Lung (tissue), 12 donors: ENCODE results near the gene NOP9. TPM values are rescaled to one million over a fixed set of nuclear protein-coding genes. Genes with fewer than 3 reads are reported as not detected.

Source experiments
- ATAC-seq: fragments of 200-7000 bp; cut with Tn5 transposase; one replicate; pipeline ENCODE4 v1.9.1; 2020; ENCODE audit warnings: moderate number of reproducible peaks; ENCODE audit not compliant: insufficient read depth, low FRiP score
- DNase-seq, 3 donors: peaks; one replicate each; pipeline ENCODE4 v3.0.0-alpha.2; 2013 to 2017
- H3K27ac ChIP-seq, 2 donors: one replicate each; pipeline ENCODE4 v1.5.1; 2013; ENCODE audit warnings: mild to moderate bottlenecking in 2 of 2, moderate library complexity in 2 of 2, control low read depth in 1 of 2, inconsistent platforms in 1 of 2, low read depth in 1 of 2, low read length in 1 of 2
- H3K27me3 ChIP-seq, 3 donors: one replicate each; pipeline ENCODE4 v1.5.1; 2013; ENCODE audit warnings: low read length in 2 of 3; ENCODE audit not compliant: control insufficient read depth in 3 of 3, insufficient read depth in 3 of 3
- H3K36me3 ChIP-seq, 4 donors: one replicate each; pipeline ENCODE4 v1.5.1; 2013; ENCODE audit warnings: low read length in 4 of 4, mild to moderate bottlenecking in 1 of 4, moderate library complexity in 1 of 4; ENCODE audit not compliant: control insufficient read depth in 4 of 4, insufficient read depth in 4 of 4
- H3K4me1 ChIP-seq, 5 donors: one replicate each; pipeline ENCODE4 v1.5.1; 2013; ENCODE audit warnings: low read length in 5 of 5, mild to moderate bottlenecking in 2 of 5, moderate library complexity in 1 of 5; ENCODE audit not compliant: control insufficient read depth in 5 of 5, insufficient read depth in 5 of 5
- H3K4me3 ChIP-seq: one replicate; pipeline ENCODE4 v1.5.1; 2013; ENCODE audit warnings: mild to moderate bottlenecking, control low read depth, moderate library complexity
- H3K9ac ChIP-seq, 2 donors: one replicate each; pipeline ENCODE4 v1.5.1; 2013; ENCODE audit warnings: low read length in 2 of 2, control low read depth in 1 of 2; ENCODE audit not compliant: insufficient read depth in 1 of 2
- H3K9me3 ChIP-seq, 4 donors: one replicate each; pipeline ENCODE4 v1.5.1; 2013; ENCODE audit warnings: low read length in 3 of 4, mild to moderate bottlenecking in 1 of 4, moderate library complexity in 1 of 4; ENCODE audit not compliant: control insufficient read depth in 4 of 4, insufficient read depth in 3 of 4
- WGBS, 2 donors: extraction: QIAGEN DNeasy Blood & Tissue Kit; methylation state at CpG; one replicate each; pipeline ENCODE4 v1.1.7; 2013; 5-methylcytosine and 5-hydroxymethylcytosine counted together
- polyA plus RNA-seq, 2 donors: library from polyadenylated mRNA; stranded (reverse); fragments of 200-250 nt; gene quantifications; one replicate each; pipeline ENCODE4 v1.2.1, GENCODE V29; 2013
- total RNA-seq, 2 donors: library from RNA; depleted of rRNA in 1 of 2; stranded (reverse); fragments of >200 nt in 1 of 2; gene quantifications; one replicate each; pipeline ENCODE4 v1.2.1, GENCODE V29; 2014 to 2021
- TF ChIP-seq, protein P1 (sequence below): IDR thresholded peaks from 2 replicates; pipeline ENCODE4 v1.5.1; 2012; ENCODE audit warnings: mild to moderate bottlenecking; ENCODE audit errors: control extremely low read depth, extremely low read depth
- donor health status: control.
- donor health status: control.
- donor health status: Bipolar disorder and iron deficiency.
- donor health status: healthy.
- donor health status: DM: yes; HTN: yes; CAD: no.

The NOP9 gene
- total and polyA plus RNA-seq, 4 donors, result 12.1 to 25.9 (median 13.8) TPM

DNA sequence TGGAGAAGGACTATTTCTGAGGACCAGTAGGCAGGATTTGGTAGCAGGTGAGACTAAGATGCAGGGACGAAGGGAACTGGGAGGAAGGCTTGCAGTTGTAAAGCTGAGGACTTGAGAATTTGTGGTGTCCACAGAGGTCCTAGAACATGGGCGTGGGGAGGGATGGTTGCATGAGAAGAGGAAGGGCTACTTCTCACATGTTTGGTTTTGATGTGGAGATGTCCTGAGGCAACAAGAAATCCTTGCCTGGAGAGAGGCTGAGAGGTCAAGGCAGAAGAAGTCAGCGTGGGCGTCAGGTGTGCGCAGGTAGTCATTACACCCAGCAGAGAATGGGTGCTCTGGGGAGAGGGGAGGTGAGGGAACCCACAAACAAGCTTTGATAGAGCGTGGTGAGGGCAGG lies 22.6 kb upstream of the NOP9 start:
- ATAC-seq (no peak), DNase-seq (no peak)
- 83 to 87% methylated on average over 6 of the region's 6 CpGs for WGBS, 2 donors
- Histone ChIP-seq H3K9me3 (no peaks in the 10 kb centered on the region), H3K27me3 (no peaks in the 10 kb centered on the region), H3K4me1 (peaks cover under 1 to 7% (median 5%) of the 10 kb centered on the region in 5 donors), H3K4me3 (no peak overlapping the region), H3K36me3 (no peaks in the 10 kb centered on the region), H3K9ac (peak overlapping the region in 1 of 2 donors; percentile 25), H3K27ac (peak overlapping the region in 1 of 2 donors; percentile 52)
- TF ChIP-seq, protein P1, sequence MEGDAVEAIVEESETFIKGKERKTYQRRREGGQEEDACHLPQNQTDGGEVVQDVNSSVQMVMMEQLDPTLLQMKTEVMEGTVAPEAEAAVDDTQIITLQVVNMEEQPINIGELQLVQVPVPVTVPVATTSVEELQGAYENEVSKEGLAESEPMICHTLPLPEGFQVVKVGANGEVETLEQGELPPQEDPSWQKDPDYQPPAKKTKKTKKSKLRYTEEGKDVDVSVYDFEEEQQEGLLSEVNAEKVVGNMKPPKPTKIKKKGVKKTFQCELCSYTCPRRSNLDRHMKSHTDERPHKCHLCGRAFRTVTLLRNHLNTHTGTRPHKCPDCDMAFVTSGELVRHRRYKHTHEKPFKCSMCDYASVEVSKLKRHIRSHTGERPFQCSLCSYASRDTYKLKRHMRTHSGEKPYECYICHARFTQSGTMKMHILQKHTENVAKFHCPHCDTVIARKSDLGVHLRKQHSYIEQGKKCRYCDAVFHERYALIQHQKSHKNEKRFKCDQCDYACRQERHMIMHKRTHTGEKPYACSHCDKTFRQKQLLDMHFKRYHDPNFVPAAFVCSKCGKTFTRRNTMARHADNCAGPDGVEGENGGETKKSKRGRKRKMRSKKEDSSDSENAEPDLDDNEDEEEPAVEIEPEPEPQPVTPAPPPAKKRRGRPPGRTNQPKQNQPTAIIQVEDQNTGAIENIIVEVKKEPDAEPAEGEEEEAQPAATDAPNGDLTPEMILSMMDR, result no peak

DNA sequence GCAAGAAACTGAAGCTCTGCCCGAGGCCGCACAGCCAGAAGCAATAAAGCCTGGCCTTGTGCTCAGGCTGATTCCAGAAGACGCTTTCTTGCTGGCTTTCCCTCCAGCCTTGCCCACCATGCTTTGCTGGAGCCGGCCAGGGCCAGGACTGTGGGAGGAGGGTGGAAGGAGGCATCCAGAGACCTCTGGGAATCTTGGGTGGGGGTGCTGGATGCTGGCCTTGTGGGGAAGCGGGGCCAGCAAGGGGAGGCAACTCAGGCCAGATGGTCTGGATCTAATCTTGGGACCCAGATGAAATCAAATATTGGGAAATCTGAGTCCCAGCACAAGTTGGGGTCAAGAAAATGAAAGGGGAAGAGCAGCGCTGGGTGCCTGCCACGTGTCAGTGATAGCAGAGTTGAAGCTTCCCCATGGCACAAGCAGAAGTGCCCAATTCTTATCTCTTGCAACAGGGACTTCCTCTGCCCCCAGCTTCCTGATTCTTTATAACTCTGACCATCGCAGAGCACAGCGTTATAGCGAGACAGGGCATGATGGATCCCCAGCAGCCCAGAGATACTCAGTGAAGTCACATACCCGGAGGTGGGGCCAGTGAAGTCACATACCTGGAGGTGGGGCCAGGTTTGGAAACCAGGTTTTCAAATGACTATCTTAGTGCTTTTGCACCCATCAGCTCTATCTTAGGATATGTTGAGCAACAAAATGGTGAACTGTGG lies 21.9 kb upstream of the NOP9 start:
- Histone ChIP-seq H3K9me3 (no peaks in the 10 kb centered on the region), H3K4me3 (no peak overlapping the region), H3K4me1 (peaks cover 0 to 5% (median 2%) of the 10 kb centered on the region in 5 donors), H3K27ac (peak overlapping the region in 1 of 2 donors; percentile 30), H3K36me3 (no peaks in the 10 kb centered on the region), H3K27me3 (no peaks in the 10 kb centered on the region), H3K9ac (peak overlapping the region in 1 of 2 donors; percentile 25)
- TF ChIP-seq, protein P1, result no peak
- ATAC-seq, result no peak
- 48 to 65% methylated on average over 11 of the region's 11 CpGs for WGBS, 2 donors
- DNase-seq, result no peak

DNA sequence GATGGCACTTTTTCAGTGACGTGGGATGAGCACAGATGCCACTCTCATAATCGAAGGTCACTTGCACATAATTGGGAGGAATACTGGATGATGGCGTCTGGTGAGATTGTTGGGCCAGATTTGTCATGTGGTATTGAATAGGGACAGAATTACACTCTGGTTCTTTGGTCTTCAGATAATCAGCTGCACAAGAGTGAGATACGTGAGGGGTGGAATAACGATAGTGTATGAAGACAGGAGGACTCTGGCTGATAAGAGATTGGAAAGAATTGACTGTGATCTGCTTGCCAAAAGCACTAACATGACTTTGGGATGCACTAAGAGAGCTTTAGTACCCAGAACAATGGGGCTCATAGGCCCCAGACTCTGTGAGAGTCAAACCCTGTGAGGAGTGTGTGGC lies 21.2 kb upstream of the NOP9 start:
- ATAC-seq, result no peak
- peaks cover 0 to 5% (median 0%) of the 10 kb centered on the region in 5 donors for H3K4me1 ChIP-seq

More for the DNA sequence above, 21.2 kb upstream of the NOP9 start:
- no peaks in the 10 kb centered on the region for H3K27me3 ChIP-seq
- no peaks in the 10 kb centered on the region for H3K36me3 ChIP-seq
- no peak for DNase-seq
- no peak overlapping the region for H3K4me3 ChIP-seq
- H3K9ac ChIP-seq, result no peak overlapping the region
- H3K27ac ChIP-seq, result no peak overlapping the region
- H3K9me3 ChIP-seq, result no peaks in the 10 kb centered on the region
- WGBS, 2 donors, result 92 to 93% methylated on average over 5 of the region's 5 CpGs
- TF ChIP-seq, protein P1, result no peak
